OCI-LY1 (cell line): ENCODE results near the gene GPALPP1.

ENCODE experiments used
- H2AFZ ChIP-seq: fragments of 200-600 bp; sonication (generic), shearing (Covaris generic); 2 replicates; pipeline ENCODE4 v1.6.0; 2014; ENCODE audit warnings: antibody characterized with exemption, mild to moderate bottlenecking, low read length
- H3F3A ChIP-seq: fragments of 200-600 bp; sonication (generic), shearing (Covaris generic); 2 replicates; pipeline ENCODE4 v1.6.0; 2014; ENCODE audit warnings: mild to moderate bottlenecking, antibody characterized with exemption, low read length, moderate library complexity; ENCODE audit not compliant: insufficient read depth
- H3K27ac ChIP-seq: fragments of 200-600 bp; sonication (generic); 2 replicates; pipeline ENCODE4 v1.5.1; 2014; ENCODE audit warnings: low read length, mixed run types, mild to moderate bottlenecking, low read depth; ENCODE audit not compliant: poor library complexity, severe bottlenecking
- H3K27me3 ChIP-seq: fragments of 200-600 bp; sonication (generic); 2 replicates; pipeline ENCODE4 v1.6.0; 2014; ENCODE audit warnings: antibody characterized with exemption, mild to moderate bottlenecking, low read length, moderate library complexity; ENCODE audit not compliant: insufficient read depth
- H3K36me3 ChIP-seq: fragments of 200-600 bp; sonication (generic); 2 replicates; pipeline ENCODE4 v1.6.1; 2014; ENCODE audit warnings: mild to moderate bottlenecking, antibody characterized with exemption, low read length, moderate library complexity, mixed read lengths; ENCODE audit not compliant: insufficient read depth
- H3K4me1 ChIP-seq: fragments of 200-600 bp; sonication (generic); 2 replicates; pipeline ENCODE4 v1.5.1; 2014; ENCODE audit warnings: mild to moderate bottlenecking, low read length, moderate library complexity; ENCODE audit not compliant: insufficient read depth, severe bottlenecking
- H3K4me2 ChIP-seq: fragments of 200-600 bp; sonication (generic), shearing (Covaris generic); 2 replicates; pipeline ENCODE4 v1.6.1; 2014; ENCODE audit warnings: low read length
- H3K4me3 ChIP-seq: fragments of 200-600 bp; sonication (generic); 2 replicates; pipeline ENCODE4 v1.5.1; 2014; ENCODE audit warnings: low read length, low read depth, mild to moderate bottlenecking, mixed read lengths; ENCODE audit not compliant: poor library complexity, severe bottlenecking
- H3K79me2 ChIP-seq: fragments of 200-600 bp; shearing (Covaris generic); 2 replicates; pipeline ENCODE4 v1.6.1; 2016; ENCODE audit warnings: mixed run types, low read length, mixed read lengths; ENCODE audit not compliant: insufficient read depth
- H3K9ac ChIP-seq: fragments of 200-600 bp; sonication (generic), shearing (Covaris generic); 2 replicates; pipeline ENCODE4 v1.6.1; 2014; ENCODE audit warnings: mild to moderate bottlenecking, low read length, mixed read lengths
- H3K9me2 ChIP-seq: fragments of 200-600 bp; sonication (generic), shearing (Covaris generic); 2 replicates; pipeline ENCODE4 v1.6.1; 2014; ENCODE audit warnings: low read depth, mild to moderate bottlenecking, low read length, mixed read lengths
- H3K9me3 ChIP-seq: fragments of 200-600 bp; shearing (Covaris generic); 2 replicates; pipeline ENCODE4 v1.6.1; 2014; ENCODE audit warnings: low read length, mixed read lengths
- H4K20me1 ChIP-seq: fragments of 200-600 bp; sonication (generic), shearing (Covaris generic); 2 replicates; pipeline ENCODE4 v1.6.0; 2016; ENCODE audit warnings: mild to moderate bottlenecking, low read length; ENCODE audit not compliant: insufficient read depth
- EZH2 ChIP-seq: fragments of 200-600 bp; sonication (generic), shearing (Covaris generic); IDR thresholded peaks from 2 replicates; pipeline ENCODE4 v1.8.0; 2017; ENCODE audit warnings: borderline replicate concordance, mixed run types, mild to moderate bottlenecking, antibody characterized with exemption, low read length, moderate library complexity, mixed read lengths
- TF ChIP-seq, protein P1 (sequence below): fragments of 200-600 bp; sonication (generic), shearing (Covaris generic); IDR thresholded peaks from 2 replicates; pipeline ENCODE4 v1.5.1; 2017; ENCODE audit warnings: mild to moderate bottlenecking, antibody characterized with exemption, low read length, moderate library complexity, mixed read lengths

The GPALPP1 gene

GRCh38 chr13:44974056-44974793 lies 15.1 kb upstream of the GPALPP1 start:
- H3K9ac ChIP-seq: no peak overlapping the region
- H3K79me2 ChIP-seq: no peaks in the 10 kb centered on the region
- no peaks in the 10 kb centered on the region for H3K9me3 ChIP-seq
- H3K4me2 ChIP-seq: no peak overlapping the region; the same call in 1 of the 2 replicates
- H3K27ac ChIP-seq: peak overlapping the region; percentile 19
- no peak overlapping the region for H3K4me3 ChIP-seq
- no peak for TF ChIP-seq EZH2
- TF ChIP-seq, protein P1, sequence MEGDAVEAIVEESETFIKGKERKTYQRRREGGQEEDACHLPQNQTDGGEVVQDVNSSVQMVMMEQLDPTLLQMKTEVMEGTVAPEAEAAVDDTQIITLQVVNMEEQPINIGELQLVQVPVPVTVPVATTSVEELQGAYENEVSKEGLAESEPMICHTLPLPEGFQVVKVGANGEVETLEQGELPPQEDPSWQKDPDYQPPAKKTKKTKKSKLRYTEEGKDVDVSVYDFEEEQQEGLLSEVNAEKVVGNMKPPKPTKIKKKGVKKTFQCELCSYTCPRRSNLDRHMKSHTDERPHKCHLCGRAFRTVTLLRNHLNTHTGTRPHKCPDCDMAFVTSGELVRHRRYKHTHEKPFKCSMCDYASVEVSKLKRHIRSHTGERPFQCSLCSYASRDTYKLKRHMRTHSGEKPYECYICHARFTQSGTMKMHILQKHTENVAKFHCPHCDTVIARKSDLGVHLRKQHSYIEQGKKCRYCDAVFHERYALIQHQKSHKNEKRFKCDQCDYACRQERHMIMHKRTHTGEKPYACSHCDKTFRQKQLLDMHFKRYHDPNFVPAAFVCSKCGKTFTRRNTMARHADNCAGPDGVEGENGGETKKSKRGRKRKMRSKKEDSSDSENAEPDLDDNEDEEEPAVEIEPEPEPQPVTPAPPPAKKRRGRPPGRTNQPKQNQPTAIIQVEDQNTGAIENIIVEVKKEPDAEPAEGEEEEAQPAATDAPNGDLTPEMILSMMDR: no peak
- peaks cover 74% of the 10 kb centered on the region for H3K36me3 ChIP-seq
- no peaks in the 10 kb centered on the region for H3F3A ChIP-seq
- H3K27me3 ChIP-seq: no peaks in the 10 kb centered on the region
- no peaks in the 10 kb centered on the region for H3K9me2 ChIP-seq
- H3K4me1 ChIP-seq: peaks cover 17% of the 10 kb centered on the region
- no peak overlapping the region for H2AFZ ChIP-seq
- H4K20me1 ChIP-seq: no peaks in the 10 kb centered on the region

DNA sequence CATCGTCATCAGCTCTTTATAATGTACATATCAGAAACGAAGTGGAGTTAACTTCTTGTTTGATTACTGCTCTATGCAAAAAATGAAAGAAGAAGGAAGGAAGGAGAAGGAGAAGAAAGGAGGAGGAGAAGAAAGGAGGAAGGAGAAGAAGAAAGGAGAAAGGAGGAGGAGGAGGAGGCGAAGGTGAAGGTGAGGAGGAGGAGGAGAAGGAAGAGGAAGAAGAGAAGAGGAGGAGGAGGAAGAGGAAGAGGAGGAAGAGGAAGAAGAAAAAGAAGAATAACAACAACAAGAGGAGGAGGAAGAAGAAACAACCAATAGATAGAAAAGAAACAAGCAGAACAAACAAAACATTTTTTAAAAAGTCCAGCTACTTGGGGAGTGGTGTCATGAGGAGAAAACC lies 13.1 kb upstream of the GPALPP1 start:
- TF ChIP-seq, protein P1: no peak
- TF ChIP-seq EZH2: no peak
- Histone ChIP-seq H3F3A (no peaks in the 10 kb centered on the region), H3K9me2 (no peaks in the 10 kb centered on the region), H3K36me3 (peaks cover 84% of the 10 kb centered on the region), H3K27me3 (no peaks in the 10 kb centered on the region), H4K20me1 (no peaks in the 10 kb centered on the region), H3K4me1 (peaks cover 17% of the 10 kb centered on the region), H2AFZ (no peak overlapping the region), H3K9ac (no peak overlapping the region), H3K79me2 (no peaks in the 10 kb centered on the region), H3K4me2 (no peak overlapping the region), H3K4me3 (no peak overlapping the region), H3K27ac (no peak overlapping the region), H3K9me3 (no peaks in the 10 kb centered on the region)

- Histone ChIP-seq H3K27me3 (no peaks in the 10 kb centered on the region), H3K9me2 (no peaks in the 10 kb centered on the region), H3K4me3 (no peak overlapping the region), H3K9me3 (no peaks in the 10 kb centered on the region), H3K79me2 (no peaks in the 10 kb centered on the region), H3K36me3 (peaks cover 79% of the 10 kb centered on the region), H3K4me1 (peaks cover 17% of the 10 kb centered on the region), H3K9ac (no peak overlapping the region), H3K4me2 (no peak overlapping the region), H4K20me1 (no peaks in the 10 kb centered on the region), H3F3A (no peaks in the 10 kb centered on the region), H3K27ac (no peak overlapping the region), H2AFZ (no peak overlapping the region)
- no peak for TF ChIP-seq EZH2
- TF ChIP-seq, protein P1: no peak
These were observed 12.3 kb upstream of the GPALPP1 start for GRCh38 chr13:44976949-44977583.
